Heart right ventricle (tissue), 16 donors: ENCODE data around the gene FTHL17. TPM values are rescaled to one million over a fixed set of nuclear protein-coding genes. Genes with fewer than 3 reads are reported as not detected.
A peak's percentile ranks its signal among the peaks of the same experiment; 100 is the strongest.

Source experiments
- ATAC-seq, 8 donors: fragments of 200-7000 bp; cut with Tn5 transposase; one replicate each; pipeline ENCODE4 v1.9.1; 2020; ENCODE audit warnings: mild to moderate bottlenecking in 8 of 8, moderate library complexity in 8 of 8, moderate number of reproducible peaks in 1 of 8
- DNase-seq, 2 donors: peaks; one replicate each; pipeline ENCODE4 v3.0.0-alpha.2; 2020
- H3K27ac ChIP-seq, 10 donors: fragments of 200-600 bp; sonication (generic) in 2 of 10; one replicate each; pipeline versions ENCODE4 v1.5.0 to v1.8.0; 2020 to 2022; ENCODE audit warnings: mild to moderate bottlenecking in 3 of 10
- H3K27me3 ChIP-seq, 7 donors: fragments of 200-600 bp; one replicate each; pipeline ENCODE4 v1.8.0; 2021 to 2022; ENCODE audit warnings: mild to moderate bottlenecking in 2 of 7
- H3K36me3 ChIP-seq, 9 donors: fragments of 200-600 bp; sonication (generic) in 1 of 9; one replicate each; pipeline versions ENCODE4 v1.5.0 to v1.8.0; 2020 to 2022; ENCODE audit warnings: mild to moderate bottlenecking in 2 of 9
- H3K4me1 ChIP-seq, 9 donors: fragments of 200-600 bp; sonication (generic) in 1 of 9; one replicate each; pipeline versions ENCODE4 v1.5.0 to v1.8.0; 2020 to 2022; ENCODE audit warnings: mild to moderate bottlenecking in 4 of 9
- H3K4me3 ChIP-seq, 10 donors: fragments of 200-600 bp; sonication (generic) in 2 of 10; one replicate each; pipeline versions ENCODE4 v1.5.0 to v1.8.0; 2020 to 2022; ENCODE audit warnings: mild to moderate bottlenecking in 7 of 10, moderate library complexity in 2 of 10
- H3K9me3 ChIP-seq, 11 donors: fragments of 200-600 bp in 10 of 11; sonication (generic) in 2 of 11; one replicate each; pipeline versions ENCODE4 v1.5.0 to v1.8.0; 2013 to 2022; ENCODE audit warnings: mild to moderate bottlenecking in 2 of 11, control low read depth in 1 of 11, moderate library complexity in 1 of 11
- WGBS, 2 donors: extraction: QIAGEN DNeasy Blood & Tissue Kit; methylation state at CpG; one replicate each; pipeline ENCODE4 v1.1.7; 2013; ENCODE audit warnings: inconsistent platforms in 1 of 2; 5-methylcytosine and 5-hydroxymethylcytosine counted together
- intact Hi-C, 10 donors: fragments of 100-400 bp; cut with DNase I; formaldehyde crosslinking; loops; one replicate each; pipeline versions ENCODE4 v1.11.1 to v1.14.2; 2022
- long read RNA-seq, 3 donors: library from polyadenylated mRNA; unstranded; transcript quantifications; one replicate each; pipeline ENCODE4 v2.0.0, GENCODE V29; 2020 to 2021
- polyA plus RNA-seq, 2 donors: library from polyadenylated mRNA; stranded (reverse); fragments of 200-250 nt; gene quantifications; one replicate each; pipeline ENCODE4 v1.2.3, GENCODE V29; 2013
- total RNA-seq, 10 donors: library from RNA; stranded (reverse); fragmentation: NEBNext Ultra II Directional in 3 of 10; extraction: Animal tissue kit (Norgen Biotek cat#: 25700) in 3 of 10; gene quantifications; one replicate each; pipeline versions ENCODE4 v1.2.1 to v1.2.4, GENCODE V29; 2021 to 2023
- TF ChIP-seq, protein P1 (sequence below), 9 donors: fragments of 200-600 bp; sonication (generic) in 2 of 9; IDR thresholded peaks; one replicate each; pipeline versions ENCODE4 v1.5.0 to v1.8.0; 2021 to 2022; ENCODE audit warnings: antibody characterized with exemption in 9 of 9, mild to moderate bottlenecking in 5 of 9, moderate library complexity in 1 of 9
- donor health status: Arrhythmogenic right ventricular cardiomyopathy.
- donor health status: ischemic (EF 13 %, LVEDD 7.1; RV severe dilation, severe dysfunction).
- donor health status: healthy with polysubstance abuse.
- donor health status: DM: no; HTN: yes; CAD: no.
- donor health status: DM: no; HTN: no; CAD: no.
- donor health status: ischemic (EF 25% LVEDD 6.9; RV normal size, moderate dysfunction).
- donor health status: ischemic (EF 25% LVEDD 5.7; RV mildly dilated, moderate dysfunction).
- donor health status: healthy.
- donor health status: DM: yes; HTN: yes; CAD: no.
- donor health status: Ischemic cardiomyopathy.
- donor health status: ischemic (EF 35%, LVEDD 5.7; RV mildly dilated, moderate dysfunction).
- donor health status: nonischemic (EF 11% LVEDD 7.7; RV severe dilation, severe dysfunction).
- donor health status: DM: yes; HTN: yes; CAD: no.
- donor health status: PGD.
- donor health status: ischemic (EF 29% LVEDD 5.4; RV normal size, mild dysfunction).
- donor health status: nonischemic (EF 23%, LVEDD 6.1; RV moderate dilation, normal function).

The FTHL17 gene
- total RNA-seq, result not detected
- polyA plus RNA-seq, result not detected
- long read RNA-seq, donor 1, result 0 reads
- long read RNA-seq, donor 2, result 0 reads
- long read RNA-seq, donor 3, result 0 reads

DNA sequence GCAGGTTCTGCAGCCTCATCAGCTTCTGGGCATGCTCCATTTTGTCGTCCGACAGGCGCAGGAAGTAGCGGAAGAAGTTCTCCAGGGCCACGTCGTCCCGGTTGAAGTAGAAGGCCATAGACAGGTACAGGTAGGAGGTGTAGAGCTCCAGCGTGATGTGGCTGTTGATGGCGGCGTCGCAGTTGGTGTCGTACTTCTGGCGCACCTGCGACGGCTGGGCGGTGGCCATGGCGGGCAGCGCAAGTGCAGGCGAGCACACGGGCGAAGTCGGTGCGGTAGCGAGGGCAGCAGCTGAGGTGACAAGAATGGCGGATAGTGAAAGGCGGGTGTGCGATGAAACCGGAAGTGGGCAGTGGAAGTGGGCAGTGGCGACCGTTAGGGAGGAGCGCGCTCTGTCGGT, at the start of gene FTHL17:
Gene FTHL17 (minus strand): TSS at position 317 of the 400 bp plus-strand sequence. CDS start 88 bp downstream, at position 229.
- no peak within 1 kb of the TSS for H3K27ac ChIP-seq
- DNase-seq (no peak), ATAC-seq (no peak)
- no peaks in the 10 kb centered on the region for H3K27me3 ChIP-seq
- no peaks in the 10 kb centered on the region for H3K4me1 ChIP-seq
- H3K4me3 ChIP-seq, result no peak within 1 kb of the TSS
- WGBS, 2 donors, result 97 to 98% methylated on average over 33 of the region's 33 CpGs
- H3K9me3 ChIP-seq, result peaks cover 0 to 44% (median 0%) of the 10 kb centered on the region in 11 donors
- H3K36me3 ChIP-seq, result no peaks in the 10 kb centered on the region
- TF ChIP-seq, protein P1, sequence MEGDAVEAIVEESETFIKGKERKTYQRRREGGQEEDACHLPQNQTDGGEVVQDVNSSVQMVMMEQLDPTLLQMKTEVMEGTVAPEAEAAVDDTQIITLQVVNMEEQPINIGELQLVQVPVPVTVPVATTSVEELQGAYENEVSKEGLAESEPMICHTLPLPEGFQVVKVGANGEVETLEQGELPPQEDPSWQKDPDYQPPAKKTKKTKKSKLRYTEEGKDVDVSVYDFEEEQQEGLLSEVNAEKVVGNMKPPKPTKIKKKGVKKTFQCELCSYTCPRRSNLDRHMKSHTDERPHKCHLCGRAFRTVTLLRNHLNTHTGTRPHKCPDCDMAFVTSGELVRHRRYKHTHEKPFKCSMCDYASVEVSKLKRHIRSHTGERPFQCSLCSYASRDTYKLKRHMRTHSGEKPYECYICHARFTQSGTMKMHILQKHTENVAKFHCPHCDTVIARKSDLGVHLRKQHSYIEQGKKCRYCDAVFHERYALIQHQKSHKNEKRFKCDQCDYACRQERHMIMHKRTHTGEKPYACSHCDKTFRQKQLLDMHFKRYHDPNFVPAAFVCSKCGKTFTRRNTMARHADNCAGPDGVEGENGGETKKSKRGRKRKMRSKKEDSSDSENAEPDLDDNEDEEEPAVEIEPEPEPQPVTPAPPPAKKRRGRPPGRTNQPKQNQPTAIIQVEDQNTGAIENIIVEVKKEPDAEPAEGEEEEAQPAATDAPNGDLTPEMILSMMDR (IDR thresholded peaks at IDR 0.05), result no peak
- intact Hi-C loops, result no loop called here

DNA sequence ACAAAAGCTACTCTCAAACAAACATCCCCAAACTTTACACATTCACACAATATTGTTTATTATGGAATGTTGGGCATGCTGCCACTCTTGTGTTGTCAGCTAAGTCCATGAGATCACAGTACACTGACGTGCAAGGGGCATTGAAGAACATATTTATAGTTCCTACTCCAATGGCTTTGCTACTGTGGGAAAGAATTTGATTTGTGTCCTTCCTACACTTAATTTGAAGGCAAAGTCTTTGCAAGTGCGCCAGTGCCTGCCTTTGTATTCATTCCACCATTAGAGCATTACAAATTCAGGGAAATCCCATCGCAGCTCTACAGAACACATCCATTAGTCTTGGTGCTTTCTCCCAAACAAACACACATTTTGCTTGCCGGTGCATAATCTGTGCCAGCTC, 45.4 kb upstream of the FTHL17 start:
- H3K27me3 ChIP-seq, result peaks cover 0 to 5% (median 0%) of the 10 kb centered on the region in 7 donors
- DNase-seq (no peak), ATAC-seq (peak in 3 of 8 donors; percentile 51 to 74 (median 61))
- H3K27ac ChIP-seq, result peak overlapping the region in 2 of 10 donors; percentile 28 to 48
- no peak overlapping the region for H3K4me3 ChIP-seq
- H3K36me3 ChIP-seq, result peaks cover 0 to 21% (median 0%) of the 10 kb centered on the region in 9 donors
- H3K4me1 ChIP-seq, result peaks cover 0 to 3% (median 0%) of the 10 kb centered on the region in 9 donors
- intact Hi-C loops, result no loop called here
- TF ChIP-seq, protein P1 (IDR thresholded peaks at IDR 0.05), result no peak
- H3K9me3 ChIP-seq, result no peaks in the 10 kb centered on the region
- WGBS, 2 donors, result 61 to 73% methylated on average over 4 of the region's 4 CpGs

GRCh38 chrX:31115398-31115797, 43.6 kb upstream of the FTHL17 start:
- peak in 1 of 8 donors; percentile 30 for ATAC-seq
- H3K27me3 ChIP-seq, result peaks cover 0 to 3% (median 0%) of the 10 kb centered on the region in 7 donors
- peaks cover 0 to 3% (median 0%) of the 10 kb centered on the region in 9 donors for H3K4me1 ChIP-seq
- TF ChIP-seq, protein P1 (IDR thresholded peaks at IDR 0.05), result no peak
- 32 to 39% methylated on average over 4 of the region's 4 CpGs for WGBS, 2 donors
- intact Hi-C loops, result no loop called here
- no peaks in the 10 kb centered on the region for H3K9me3 ChIP-seq
- DNase-seq, result no peak
- H3K4me3 ChIP-seq, result no peak overlapping the region
- H3K36me3 ChIP-seq, result peaks cover 0 to 9% (median 0%) of the 10 kb centered on the region in 9 donors
- peak overlapping the region in 1 of 10 donors; percentile 25 for H3K27ac ChIP-seq

DNA sequence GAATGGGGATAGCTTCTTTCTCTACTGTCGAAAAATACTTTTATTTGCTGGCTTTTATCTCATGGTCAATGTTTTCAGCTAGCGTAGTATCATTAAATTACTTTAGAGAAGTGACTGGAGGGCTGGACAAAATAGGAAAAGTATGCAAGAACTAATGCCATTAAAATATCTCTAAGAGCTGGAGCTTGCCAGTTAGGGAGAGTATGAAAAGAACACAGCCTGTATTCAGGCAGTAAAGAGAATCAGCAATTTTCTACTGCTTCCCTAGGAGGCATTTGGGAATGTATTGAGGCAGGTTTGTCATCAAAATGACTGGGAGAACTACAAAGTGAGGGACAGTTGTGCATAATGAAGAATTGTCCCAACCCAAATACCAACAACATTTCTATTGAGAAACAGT, 43.0 kb upstream of the FTHL17 start:
- H3K36me3 ChIP-seq, result peaks cover 0 to 4% (median 0%) of the 10 kb centered on the region in 9 donors
- H3K27ac ChIP-seq, result no peak overlapping the region
- DNase-seq (no peak), ATAC-seq (peak in 1 of 8 donors; percentile 65)
- peaks cover 0 to 4% (median 0%) of the 10 kb centered on the region in 11 donors for H3K9me3 ChIP-seq
- H3K4me3 ChIP-seq, result no peak overlapping the region
- H3K4me1 ChIP-seq, result peaks cover 0 to 3% (median 0%) of the 10 kb centered on the region in 9 donors
- intact Hi-C loops, result no loop called here
- TF ChIP-seq, protein P1 (IDR thresholded peaks at IDR 0.05), result no peak
- H3K27me3 ChIP-seq, result no peaks in the 10 kb centered on the region
- WGBS, 2 donors, result 18 to 34% methylated on average over 2 of the region's 2 CpGs
